IMR-90 (cell line): Measurements from ENCODE around the gene SLC44A1. TPM values are rescaled to one million over a fixed set of nuclear protein-coding genes. Genes with fewer than 3 reads are reported as not detected.

ENCODE experiments used
- ATAC-seq: fragments of 200-7000 bp; cut with Tn5 transposase; 2 replicates; pipeline ENCODE4 v1.9.1; 2020; ENCODE audit warnings: low read depth, mild to moderate bottlenecking, moderate library complexity
- BruUV-seq: library from RNA; stranded (reverse); fragments of 400-500 nt; replicated peaks from 2 replicates; lab custom pipeline; 2021; lab: Mats Ljungman, UMichigan
- CTCF ChIA-PET: fragments of 300-600 bp; formaldehyde crosslinking; extraction: SDS; loops from one replicate; lab custom pipeline; 2021; ENCODE audit warnings: antibody characterized with exemption; lab: Yijun Ruan, JAX
- POLR2A ChIA-PET: fragments of 300-600 bp; sonication (Branson Sonifier 250); formaldehyde crosslinking; loops from one replicate; lab custom pipeline; 2022; ENCODE audit warnings: antibody characterized with exemption; ENCODE audit not compliant: unreplicated experiment; lab: Charles Lee
- DNase-seq: peaks from one replicate; pipeline ENCODE4 v3.0.0; 2013
- H2AFZ ChIP-seq: replicated peaks from 2 replicates; pipeline ENCODE3; 2013; ENCODE audit warnings: low read length, mild to moderate bottlenecking; ENCODE audit not compliant: poor library complexity
- H2AK5ac ChIP-seq: 2 replicates; pipeline ENCODE4 v1.6.1; 2013; ENCODE audit warnings: low read depth, low read length, inconsistent platforms
- H2AK9ac ChIP-seq: replicated peaks from 2 replicates; pipeline ENCODE3; 2013; ENCODE audit warnings: mild to moderate bottlenecking, low read depth, low read length, moderate library complexity; ENCODE audit not compliant: poor library complexity
- H2BK120ac ChIP-seq: 2 replicates; pipeline ENCODE4 v1.6.1; 2013; ENCODE audit warnings: low read depth, low read length, inconsistent platforms
- H2BK15ac ChIP-seq: 3 replicates; pipeline ENCODE4 v1.6.1; 2013; ENCODE audit warnings: low read depth, low read length, inconsistent platforms
- H2BK20ac ChIP-seq: 2 replicates; pipeline ENCODE4 v1.6.1; 2013; ENCODE audit warnings: low read depth, mild to moderate bottlenecking, inconsistent platforms, low read length, moderate library complexity
- H2BK5ac ChIP-seq: 2 replicates; pipeline ENCODE4 v1.6.1; 2013; ENCODE audit warnings: mild to moderate bottlenecking, low read depth, low read length, inconsistent platforms; ENCODE audit not compliant: poor library complexity, severe bottlenecking
- H3K14ac ChIP-seq: replicated peaks from 2 replicates; pipeline ENCODE4 v1.6.1; 2013; ENCODE audit warnings: low read depth, low read length, inconsistent platforms
- H3K18ac ChIP-seq: 2 replicates; pipeline ENCODE4 v1.6.1; 2013; ENCODE audit warnings: low read depth, low read length, control low read depth
- H3K23ac ChIP-seq: 2 replicates; pipeline ENCODE4 v1.6.1; 2013; ENCODE audit warnings: low read depth, low read length, inconsistent platforms
- H3K27ac ChIP-seq: 2 replicates; pipeline ENCODE4 v1.5.1; 2013; ENCODE audit warnings: mild to moderate bottlenecking, control low read depth, low read length; ENCODE audit not compliant: insufficient read depth
- H3K27me3 ChIP-seq: 2 replicates; pipeline ENCODE4 v1.6.1; 2013; ENCODE audit warnings: low read length; ENCODE audit not compliant: control insufficient read depth, insufficient read depth
- H3K36me3 ChIP-seq: 2 replicates; pipeline ENCODE4 v1.6.1; 2013; ENCODE audit warnings: low read length, mixed read lengths; ENCODE audit not compliant: control insufficient read depth, insufficient read depth
- H3K4ac ChIP-seq: 2 replicates; pipeline ENCODE4 v1.6.1; 2013; ENCODE audit warnings: low read depth, low read length, inconsistent platforms
- H3K4me1 ChIP-seq: 2 replicates; pipeline ENCODE4 v1.6.1; 2013; ENCODE audit warnings: low read length, mixed read lengths; ENCODE audit not compliant: control insufficient read depth, insufficient read depth
- H3K4me2 ChIP-seq: 2 replicates; pipeline ENCODE4 v1.6.1; 2013; ENCODE audit warnings: low read depth, mild to moderate bottlenecking, control low read depth, low read length, moderate library complexity
- H3K4me3 ChIP-seq: 2 replicates; pipeline ENCODE4 v1.5.1; 2013; ENCODE audit warnings: low read depth, mild to moderate bottlenecking, control low read depth, low read length, moderate library complexity; ENCODE audit not compliant: insufficient read depth
- H3K56ac ChIP-seq: 2 replicates; pipeline ENCODE4 v1.6.1; 2013; ENCODE audit warnings: low read length, inconsistent platforms; ENCODE audit not compliant: insufficient read depth; ENCODE audit errors: extremely low read depth
- H3K79me1 ChIP-seq, 2 experiments: 2 replicates each; pipeline ENCODE4 v1.6.1; 2013; ENCODE audit warnings: low read length in 2 of 2, inconsistent platforms in 1 of 2, low read depth in 1 of 2
- H3K9ac ChIP-seq: 2 replicates; pipeline ENCODE4 v1.6.1; 2013; ENCODE audit warnings: low read depth, low read length, control low read depth
- H3K9me1 ChIP-seq: 2 replicates; pipeline ENCODE4 v1.6.1; 2013; ENCODE audit warnings: low read length, inconsistent platforms; ENCODE audit not compliant: insufficient read depth
- H3K9me3 ChIP-seq: 2 replicates; pipeline ENCODE4 v1.6.1; 2013; ENCODE audit warnings: low read length; ENCODE audit not compliant: control insufficient read depth, insufficient read depth
- H4K20me1 ChIP-seq: 2 replicates; pipeline ENCODE4 v1.6.1; 2013; ENCODE audit warnings: low read length, inconsistent platforms; ENCODE audit not compliant: insufficient read depth
- H4K5ac ChIP-seq: 2 replicates; pipeline ENCODE4 v1.6.1; 2013; ENCODE audit warnings: mild to moderate bottlenecking, low read depth, low read length, control low read depth
- H4K8ac ChIP-seq, 2 experiments: 2 replicates each; pipeline ENCODE4 v1.6.1; 2013; ENCODE audit warnings: low read depth in 2 of 2, low read length in 2 of 2, control low read depth in 1 of 2, inconsistent platforms in 1 of 2
- H4K91ac ChIP-seq: 2 replicates; pipeline ENCODE4 v1.6.1; 2013; ENCODE audit warnings: low read depth, low read length, inconsistent platforms; ENCODE audit not compliant: insufficient read depth
- ELK1 ChIP-seq: fragments of 150-350 bp; IDR thresholded peaks from 2 replicates; pipeline ENCODE4 v1.6.1; 2016; ENCODE audit warnings: low read depth, mild to moderate bottlenecking, low read length, moderate library complexity, borderline replicate concordance
- NFE2L2 ChIP-seq: fragments of 150-350 bp; IDR thresholded peaks from 2 replicates; pipeline ENCODE4 v1.6.1; 2016; ENCODE audit warnings: low read depth, mild to moderate bottlenecking, low read length
- RAD21 ChIP-seq: IDR thresholded peaks from 2 replicates; pipeline ENCODE4 v1.6.1; 2012; ENCODE audit warnings: low read length, improper control_type of control experiment
- RCOR1 ChIP-seq: IDR thresholded peaks from 2 replicates; pipeline ENCODE4 v1.6.1; 2012; ENCODE audit warnings: mild to moderate bottlenecking, low read length, improper control_type of control experiment; ENCODE audit not compliant: insufficient replicate concordance
- RFX5 ChIP-seq: IDR thresholded peaks from 2 replicates; pipeline ENCODE4 v1.8.0; 2012; ENCODE audit warnings: low read depth, mild to moderate bottlenecking, low read length, moderate library complexity
- SMC3 ChIP-seq: fragments of 150-350 bp; IDR thresholded peaks from 2 replicates; pipeline ENCODE4 v1.6.1; 2016; ENCODE audit warnings: low read depth, mild to moderate bottlenecking, antibody characterized with exemption, low read length, moderate library complexity
- WGBS, 2 experiments: methylation state at CpG; one replicate each; pipeline versions ENCODE4 v1.1.5 to v1.1.7; 2013; ENCODE audit warnings: missing lambda C conversion rate in 2 of 2; ENCODE audit not compliant: insufficient read length in 1 of 2; ENCODE audit errors: extremely low coverage in 2 of 2; 5-methylcytosine and 5-hydroxymethylcytosine counted together
- dilution Hi-C: fragments of 300-500 bp; cut with HindIII; formaldehyde crosslinking; loops from one replicate; pipeline ENCODE4 v1.14.3; 2018; ENCODE audit warnings: low sequenced_read_pairs; ENCODE audit not compliant: unreplicated experiment
- in situ Hi-C: fragments of 300-500 bp; cut with MboI; formaldehyde crosslinking; loops from 3 replicates; pipeline ENCODE4 v1.14.3; 2019; ENCODE audit warnings: low sequenced_read_pairs, inconsistent platforms, mixed read lengths
- intact Hi-C: fragments of 100-400 bp; cut with micrococcal nuclease; formaldehyde crosslinking; loops from 2 replicates; pipeline ENCODE4 v1.10.0; 2022
- polyA plus RNA-seq, 3 experiments: library from polyadenylated mRNA; depleted of rRNA; stranded (reverse); fragments of >200 nt; gene quantifications; 2 replicates each; pipeline ENCODE4 v1.2.3, GENCODE V29; 2012; ENCODE audit warnings: low replicate concordance in 1 of 3
- total RNA-seq: library from RNA; depleted of rRNA; stranded (reverse); fragments of >200 nt; gene quantifications from 2 replicates; pipeline ENCODE4 v1.2.3, GENCODE V29; 2012

SLC44A1 gene
- total and polyA plus RNA-seq, 2 of the 4 experiments (the other 2 are of a cell fraction): 5.2 to 21.7 TPM

GRCh38 chr9:105289305-105289704 is 44.9 kb downstream of the SLC44A1 start:
- dilution Hi-C loops: no loop called here

More at GRCh38 chr9:105289305-105289704, 44.9 kb downstream of the SLC44A1 start:
- Histone ChIP-seq H4K91ac (no peak overlapping the region), H2BK5ac (no peak overlapping the region), H2AK9ac (no peak overlapping the region), H3K4me2 (no peak overlapping the region), H2BK15ac (no peak overlapping the region), H3K4me1 (peaks cover 5% of the 10 kb centered on the region), H4K8ac (no peak overlapping the region), H3K36me3 (no peaks in the 10 kb centered on the region), H3K79me1 (peaks cover 5 to 6% of the 10 kb centered on the region in 2 experiments; a peak in 2 of 4 replicates), H3K14ac (no peak overlapping the region), H3K9me3 (no peaks in the 10 kb centered on the region), H3K9ac (no peak overlapping the region), H4K20me1 (no peaks in the 10 kb centered on the region; the same call in 1 of the 2 replicates), H2AK5ac (no peak overlapping the region), H2BK20ac (no peak overlapping the region), H3K9me1 (no peaks in the 10 kb centered on the region), H3K4ac (no peak overlapping the region), H4K5ac (no peak overlapping the region), H2AFZ (no peak overlapping the region), H3K27ac (no peak overlapping the region), H3K27me3 (no peaks in the 10 kb centered on the region), H3K4me3 (no peak overlapping the region), H3K18ac (no peak overlapping the region; the same call in 1 of the 2 replicates), H2BK120ac (no peak overlapping the region), H3K56ac (no peak overlapping the region), H3K23ac (no peak overlapping the region)
- in situ Hi-C loops (no loop called here), intact Hi-C loops (no loop called here)
- DNase-seq (no peak), ATAC-seq (no peak)
- no TSS peak for BruUV-seq
- CTCF ChIA-PET: no interaction called here
- TF ChIP-seq SMC3: no peak
- no peak for TF ChIP-seq RAD21
- TF ChIP-seq RFX5: no peak
- no peak for TF ChIP-seq RCOR1
- no peak for TF ChIP-seq ELK1
- TF ChIP-seq NFE2L2: no peak
- POLR2A ChIA-PET: no interaction called here
- no CpG with 5 or more reads among the region's 3 CpGs for WGBS, 2 experiments
